ENCODE measurements around the gene PKLR.
"Not testable (repeated sequence)": the region's sequence is repeated elsewhere in the genome, so short reads cannot be mapped to it uniquely, and the experiment has no call there.

Gene PKLR

GRCh38 chr1:155316922-155317321, 15.7 kb upstream of the PKLR start:
- DNase-seq, result no peak

GRCh38 chr1:155313261-155313660, 12.0 kb upstream of the PKLR start:
- DNase-seq, result no peak

GRCh38 chr1:155309423-155310021, 8.3 kb upstream of the PKLR start:
- no peak for DNase-seq

GRCh38 chr1:155308493-155309422, 7.5 kb upstream of the PKLR start, which contains the start of gene FDPS:
Gene FDPS (plus strand): TSS chr1:155308866. CDS start chr1:155309790, 924 bp downstream.
- DNase-seq, result peak; percentile 100

- DNase-seq, result peak; percentile 87
Measured at GRCh38 chr1:155307247-155307740, 6.1 kb upstream of the PKLR start.

- no peak for DNase-seq
Measured at GRCh38 chr1:155305881-155306391, 4.7 kb upstream of the PKLR start.

GRCh38 chr1:155304558-155305063, 3.4 kb upstream of the PKLR start:
- DNase-seq, result no peak

GRCh38 chr1:155300553-155301329, 497 bp downstream of the PKLR start:
- DNase-seq, result no peak

GRCh38 chr1:155300024-155300423, 1.2 kb downstream of the PKLR start:
- DNase-seq, result no peak

GRCh38 chr1:155297384-155297783, 3.9 kb downstream of the PKLR start:
- DNase-seq, result no peak

- DNase-seq, result no peak
Measured at GRCh38 chr1:155296661-155297060, 4.6 kb downstream of the PKLR start.

GRCh38 chr1:155295942-155296267, 5.3 kb downstream of the PKLR start:
- DNase-seq, result no peak

GRCh38 chr1:155295183-155295941, 5.9 kb downstream of the PKLR start:
- DNase-seq, result no peak

- no peak for DNase-seq
Measured at GRCh38 chr1:155294520-155295182, 6.6 kb downstream of the PKLR start.

- no peak for DNase-seq
Measured at GRCh38 chr1:155293086-155293749, 8.0 kb downstream of the PKLR start.

- DNase-seq, result not testable (repeated sequence)
Measured at GRCh38 chr1:155291006-155291405, 10.2 kb downstream of the PKLR start.

- DNase-seq, result no peak
Measured at GRCh38 chr1:155287987-155288543, 13.2 kb downstream of the PKLR start.

GRCh38 chr1:155286544-155286943, 14.7 kb downstream of the PKLR start:
- DNase-seq, result no peak

- no peak for DNase-seq
Measured at GRCh38 chr1:155285631-155286044, 15.6 kb downstream of the PKLR start.

- DNase-seq, result no peak
Measured at GRCh38 chr1:155285063-155285462, 16.2 kb downstream of the PKLR start.

GRCh38 chr1:155284476-155284875, 16.8 kb downstream of the PKLR start:
- DNase-seq, result no peak

All from OCI-M1 (cell line).